GM18498 (cell line): Measurements from ENCODE around the gene TMEFF2.
"Not testable (repeated sequence)": the region's sequence is repeated elsewhere in the genome, so short reads cannot be mapped to it uniquely, and the experiment has no call there.

Experiments used
- ATAC-seq: cut with Tn5 transposase; IDR thresholded peaks from one replicate; pipeline ENCODE4 v1.9.1; 2021; ENCODE audit warnings: mild to moderate bottlenecking, moderate library complexity; ENCODE audit not compliant: unreplicated experiment

Gene TMEFF2

GRCh38 chr2:192137451-192137850 lies 57.3 kb downstream of the TMEFF2 start:
- no peak for ATAC-seq

- not testable (repeated sequence) for ATAC-seq
These were observed 62.1 kb downstream of the TMEFF2 start for GRCh38 chr2:192132604-192133003.

GRCh38 chr2:192130312-192130711 lies 64.4 kb downstream of the TMEFF2 start:
- not testable (repeated sequence) for ATAC-seq

GRCh38 chr2:192128655-192129054 lies 66.1 kb downstream of the TMEFF2 start:
- ATAC-seq: no peak

- ATAC-seq: no peak
These were observed 67.3 kb downstream of the TMEFF2 start for GRCh38 chr2:192127434-192127833.

GRCh38 chr2:192126912-192127311 lies 67.8 kb downstream of the TMEFF2 start:
- ATAC-seq: no peak

- ATAC-seq: no peak
These were observed 68.3 kb downstream of the TMEFF2 start for GRCh38 chr2:192126426-192126825.

GRCh38 chr2:192124571-192124970 lies 70.2 kb downstream of the TMEFF2 start:
- ATAC-seq: no peak

- no peak for ATAC-seq
These were observed 70.9 kb downstream of the TMEFF2 start for GRCh38 chr2:192123847-192124246.

- no peak for ATAC-seq
These were observed 71.8 kb downstream of the TMEFF2 start for GRCh38 chr2:192122946-192123345.

GRCh38 chr2:192122141-192122540 lies 72.6 kb downstream of the TMEFF2 start:
- ATAC-seq: no peak

GRCh38 chr2:192119536-192119935 lies 75.2 kb downstream of the TMEFF2 start:
- no peak for ATAC-seq

- ATAC-seq: no peak
These were observed 77.0 kb downstream of the TMEFF2 start for GRCh38 chr2:192117705-192118104.

- not testable (repeated sequence) for ATAC-seq
These were observed 83.2 kb downstream of the TMEFF2 start for GRCh38 chr2:192111536-192111935.

GRCh38 chr2:192099742-192100141 lies 95.0 kb downstream of the TMEFF2 start:
- no peak for ATAC-seq

- ATAC-seq: no peak
These were observed 95.8 kb downstream of the TMEFF2 start for GRCh38 chr2:192098814-192099491.

- ATAC-seq: no peak
These were observed 103.3 kb downstream of the TMEFF2 start for GRCh38 chr2:192091476-192091875.

- ATAC-seq: no peak
These were observed 103.8 kb downstream of the TMEFF2 start for GRCh38 chr2:192090911-192091310.

- no peak for ATAC-seq
These were observed 107.3 kb downstream of the TMEFF2 start for GRCh38 chr2:192087398-192087958.

GRCh38 chr2:192082121-192082520 lies 112.6 kb downstream of the TMEFF2 start:
- ATAC-seq: no peak

GRCh38 chr2:192080096-192080495 lies 114.6 kb downstream of the TMEFF2 start:
- not testable (repeated sequence) for ATAC-seq

GRCh38 chr2:192073878-192074277 lies 120.9 kb downstream of the TMEFF2 start:
- ATAC-seq: no peak

- ATAC-seq: no peak
These were observed 122.0 kb downstream of the TMEFF2 start for GRCh38 chr2:192072778-192073177.
